Brain microvascular endothelial cell (primary cell): ENCODE data around the gene CEACAM6.

ENCODE experiments used
- DNase-seq: peaks from one replicate; pipeline ENCODE4 v3.0.0-alpha.2; 2020
- H3K27ac ChIP-seq: fragments of 250-450 bp; sonication (Bioruptor Pico); 2 replicates; pipeline ENCODE4 v1.5.1; 2020; ENCODE audit warnings: mild to moderate bottlenecking, moderate library complexity
- H3K27me3 ChIP-seq: fragments of 250-450 bp; sonication (Bioruptor Pico); replicated peaks from 2 replicates; pipeline ENCODE4 v1.5.1; 2020; ENCODE audit warnings: mild to moderate bottlenecking
- H3K36me3 ChIP-seq: fragments of 250-450 bp; sonication (Bioruptor Pico); replicated peaks from 2 replicates; pipeline ENCODE4 v1.5.1; 2020; ENCODE audit warnings: mild to moderate bottlenecking
- H3K4me3 ChIP-seq: 2 replicates; pipeline ENCODE4 v1.5.1; 2011; ENCODE audit warnings: low read depth, mild to moderate bottlenecking, control low read depth, low read length, moderate library complexity
- in situ Hi-C: cut with HindIII; loops from 2 replicates; pipeline ENCODE4 v1.10.0; 2017; ENCODE audit warnings: low sequenced_read_pairs, low pct_ligation_motif_present
- TF ChIP-seq, protein P1 (sequence below): IDR thresholded peaks from 2 replicates; pipeline ENCODE4 v1.5.1; 2011; ENCODE audit warnings: low read depth, mild to moderate bottlenecking, moderate library complexity, low read length, control low read depth, inconsistent platforms; ENCODE audit errors: missing control alignments

Gene CEACAM6

DNA sequence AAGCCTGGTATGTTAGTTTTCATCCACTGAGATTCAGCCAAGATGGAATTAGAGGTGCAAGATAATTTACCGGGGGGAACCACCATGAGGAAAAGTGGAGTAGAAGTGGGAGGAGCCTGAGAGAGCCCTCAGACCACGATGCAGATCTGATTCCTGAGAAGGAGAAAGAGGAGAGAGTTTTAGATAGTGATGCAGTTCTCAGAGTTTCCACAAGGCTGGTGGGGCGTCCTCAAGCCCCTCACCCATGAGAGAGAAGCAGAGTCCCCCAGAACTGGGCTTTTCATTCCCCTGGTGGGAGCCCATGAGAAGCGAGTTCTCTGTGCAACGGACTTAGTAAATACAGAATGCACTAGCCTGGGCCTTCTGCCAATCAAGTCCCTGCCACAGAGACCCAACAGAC lies 28.8 kb upstream of the CEACAM6 start:
- in situ Hi-C loops = no loop called here
- no peak for DNase-seq
- no peak overlapping the region for H3K27ac ChIP-seq
- no peak overlapping the region for H3K4me3 ChIP-seq
- no peaks in the 10 kb centered on the region for H3K36me3 ChIP-seq
- TF ChIP-seq, protein P1, sequence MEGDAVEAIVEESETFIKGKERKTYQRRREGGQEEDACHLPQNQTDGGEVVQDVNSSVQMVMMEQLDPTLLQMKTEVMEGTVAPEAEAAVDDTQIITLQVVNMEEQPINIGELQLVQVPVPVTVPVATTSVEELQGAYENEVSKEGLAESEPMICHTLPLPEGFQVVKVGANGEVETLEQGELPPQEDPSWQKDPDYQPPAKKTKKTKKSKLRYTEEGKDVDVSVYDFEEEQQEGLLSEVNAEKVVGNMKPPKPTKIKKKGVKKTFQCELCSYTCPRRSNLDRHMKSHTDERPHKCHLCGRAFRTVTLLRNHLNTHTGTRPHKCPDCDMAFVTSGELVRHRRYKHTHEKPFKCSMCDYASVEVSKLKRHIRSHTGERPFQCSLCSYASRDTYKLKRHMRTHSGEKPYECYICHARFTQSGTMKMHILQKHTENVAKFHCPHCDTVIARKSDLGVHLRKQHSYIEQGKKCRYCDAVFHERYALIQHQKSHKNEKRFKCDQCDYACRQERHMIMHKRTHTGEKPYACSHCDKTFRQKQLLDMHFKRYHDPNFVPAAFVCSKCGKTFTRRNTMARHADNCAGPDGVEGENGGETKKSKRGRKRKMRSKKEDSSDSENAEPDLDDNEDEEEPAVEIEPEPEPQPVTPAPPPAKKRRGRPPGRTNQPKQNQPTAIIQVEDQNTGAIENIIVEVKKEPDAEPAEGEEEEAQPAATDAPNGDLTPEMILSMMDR = no peak
- H3K27me3 ChIP-seq = no peaks in the 10 kb centered on the region

- DNase-seq = no peak
- in situ Hi-C loops = no loop called here
- H3K27ac ChIP-seq = no peak overlapping the region
- no peaks in the 10 kb centered on the region for H3K27me3 ChIP-seq
- no peak overlapping the region for H3K4me3 ChIP-seq
- H3K36me3 ChIP-seq = no peaks in the 10 kb centered on the region
- TF ChIP-seq, protein P1 = no peak
Observed at GRCh38 chr19:41734156-41734555, 21.2 kb upstream of the CEACAM6 start.

- no peak for DNase-seq
- Histone ChIP-seq H3K4me3 (no peak overlapping the region), H3K27me3 (no peaks in the 10 kb centered on the region), H3K27ac (no peak overlapping the region), H3K36me3 (no peaks in the 10 kb centered on the region)
- TF ChIP-seq, protein P1 = no peak
- in situ Hi-C loops = no loop called here
Observed at GRCh38 chr19:41734585-41734984, 20.7 kb upstream of the CEACAM6 start.

GRCh38 chr19:41735071-41735600 lies 20.2 kb upstream of the CEACAM6 start:
- H3K27me3 ChIP-seq = no peaks in the 10 kb centered on the region
- H3K27ac ChIP-seq = no peak overlapping the region
- DNase-seq = no peak
- H3K36me3 ChIP-seq = no peaks in the 10 kb centered on the region
- in situ Hi-C loops = no loop called here
- TF ChIP-seq, protein P1 = no peak
- no peak overlapping the region for H3K4me3 ChIP-seq

GRCh38 chr19:41739361-41739760 lies 16.0 kb upstream of the CEACAM6 start:
- H3K27me3 ChIP-seq = no peaks in the 10 kb centered on the region
- H3K36me3 ChIP-seq = no peaks in the 10 kb centered on the region
- no peak for DNase-seq
- no peak overlapping the region for H3K27ac ChIP-seq
- in situ Hi-C loops = no loop called here
- no peak overlapping the region for H3K4me3 ChIP-seq
- TF ChIP-seq, protein P1 = no peak
